T-cell (primary cell): Measurements from ENCODE around the gene ABCA6. TPM values are rescaled to one million over a fixed set of nuclear protein-coding genes. Genes with fewer than 3 reads are reported as not detected.
"Not testable (repeated sequence)": the region's sequence is repeated elsewhere in the genome, so short reads cannot be mapped to it uniquely, and the experiment has no call there.

Experiments used
- ATAC-seq, 4 experiments: fragments of 200-7000 bp in 3 of 4; fragments of 150-1000 bp in 1 of 4; cut with Tn5 transposase; replicated peaks in 1 of 4; 1 replicate in 3 of 4; 2 replicates in 1 of 4; pipeline ENCODE4 v1.10.0; 2021; ENCODE audit warnings: moderate library complexity in 3 of 4, mild to moderate bottlenecking in 2 of 4, moderate number of reproducible peaks in 1 of 4
- CTCF ChIA-PET, 2 donors: fragments of 300-600 bp; sonication (Branson Sonifier 250); formaldehyde crosslinking; loops; one replicate each; lab custom pipeline; 2022; ENCODE audit warnings: antibody characterized with exemption in 2 of 2; lab: Charles Lee
- POLR2A ChIA-PET, 2 donors: fragments of 300-600 bp; sonication (Branson Sonifier 250); formaldehyde crosslinking; loops; one replicate each; lab custom pipeline; 2022; ENCODE audit warnings: antibody characterized with exemption in 2 of 2; lab: Charles Lee
- DNase-seq, 35 experiments: peaks; one replicate each; pipeline versions ENCODE4 v3.0.0 to v3.0.0-alpha.2; 2013 to 2023
- H3K27ac ChIP-seq: one replicate; pipeline ENCODE4 v1.5.1; 2013; ENCODE audit warnings: low read length
- H3K27me3 ChIP-seq, 2 experiments: replicated peaks in 1 of 2; 1 replicate in 1 of 2; 2 replicates in 1 of 2; pipeline versions ENCODE4 v1.6.1 to v1.7.0; 2013; ENCODE audit warnings: low read length in 1 of 2, mixed read lengths in 1 of 2; ENCODE audit not compliant: control insufficient read depth in 2 of 2, insufficient read depth in 2 of 2; ENCODE audit errors: extremely low read depth in 1 of 2
- H3K36me3 ChIP-seq, 2 donors: 1 replicate in 1 of 2; 2 replicates in 1 of 2; pipeline versions ENCODE4 v1.6.1 to v1.7.0; 2013; ENCODE audit warnings: low read length in 1 of 2; ENCODE audit not compliant: control insufficient read depth in 2 of 2, insufficient read depth in 1 of 2; ENCODE audit errors: extremely low read depth in 1 of 2
- H3K4me1 ChIP-seq, 2 experiments: 1 replicate in 1 of 2; 2 replicates in 1 of 2; pipeline versions ENCODE4 v1.6.1 to v1.7.0; 2013; ENCODE audit warnings: low read length in 2 of 2, mixed read lengths in 1 of 2; ENCODE audit not compliant: insufficient read depth in 2 of 2, control insufficient read depth in 1 of 2; ENCODE audit errors: extremely low read depth in 1 of 2
- H3K4me3 ChIP-seq, 2 donors: 1 replicate in 1 of 2; 2 replicates in 1 of 2; pipeline versions ENCODE4 v1.5.1 to v1.7.0; 2013; ENCODE audit warnings: mild to moderate bottlenecking in 2 of 2, low read length in 1 of 2, moderate library complexity in 1 of 2; ENCODE audit not compliant: control insufficient read depth in 1 of 2; ENCODE audit errors: extremely low read depth in 1 of 2
- H3K9me3 ChIP-seq: 2 replicates; pipeline ENCODE4 v1.7.0; 2013
- H3K27ac Mint-ChIP-seq, 2 donors: one replicate each; pipeline ENCODE4 v1.8.0; 2020 to 2021; ENCODE audit warnings: mild to moderate bottlenecking in 2 of 2, mixed read lengths in 2 of 2
- H3K27me3 Mint-ChIP-seq, 2 donors: one replicate each; pipeline ENCODE4 v1.8.0; 2021 to 2022; ENCODE audit warnings: mixed read lengths in 2 of 2
- H3K36me3 Mint-ChIP-seq: one replicate; pipeline ENCODE4 v1.8.0; 2021; ENCODE audit warnings: mixed read lengths
- H3K4me1 Mint-ChIP-seq, 3 donors: one replicate each; pipeline ENCODE4 v1.8.0; 2020 to 2022; ENCODE audit warnings: mixed read lengths in 3 of 3, mild to moderate bottlenecking in 1 of 3
- H3K4me3 Mint-ChIP-seq, 3 donors: one replicate each; pipeline ENCODE4 v1.8.0; 2020 to 2022; ENCODE audit warnings: mild to moderate bottlenecking in 3 of 3, mixed read lengths in 3 of 3, moderate library complexity in 3 of 3
- H3K9me3 Mint-ChIP-seq, 3 donors: one replicate each; pipeline ENCODE4 v1.8.0; 2020 to 2022; ENCODE audit warnings: mixed read lengths in 3 of 3
- WGBS: methylation state at CpG from one replicate; pipeline ENCODE4 v1.1.5; 2013; ENCODE audit warnings: missing lambda C conversion rate; ENCODE audit not compliant: insufficient coverage; 5-methylcytosine and 5-hydroxymethylcytosine counted together
- total RNA-seq, 35 experiments: library from RNA in 6 of 35; stranded (reverse) in 6 of 35; fragments of 120-200 nt in 1 of 35; gene quantifications; one replicate each; pipeline versions ENCODE4 v1.2.1 to v1.2.4 and lab custom pipeline; 2013 to 2026

ABCA6 gene
- total RNA-seq, 5 donors from 2014 or later (not counting 1 experiment from before 2014, with no cell fraction given) = 0.25 to 1.2 (median 0.79) TPM

DNA sequence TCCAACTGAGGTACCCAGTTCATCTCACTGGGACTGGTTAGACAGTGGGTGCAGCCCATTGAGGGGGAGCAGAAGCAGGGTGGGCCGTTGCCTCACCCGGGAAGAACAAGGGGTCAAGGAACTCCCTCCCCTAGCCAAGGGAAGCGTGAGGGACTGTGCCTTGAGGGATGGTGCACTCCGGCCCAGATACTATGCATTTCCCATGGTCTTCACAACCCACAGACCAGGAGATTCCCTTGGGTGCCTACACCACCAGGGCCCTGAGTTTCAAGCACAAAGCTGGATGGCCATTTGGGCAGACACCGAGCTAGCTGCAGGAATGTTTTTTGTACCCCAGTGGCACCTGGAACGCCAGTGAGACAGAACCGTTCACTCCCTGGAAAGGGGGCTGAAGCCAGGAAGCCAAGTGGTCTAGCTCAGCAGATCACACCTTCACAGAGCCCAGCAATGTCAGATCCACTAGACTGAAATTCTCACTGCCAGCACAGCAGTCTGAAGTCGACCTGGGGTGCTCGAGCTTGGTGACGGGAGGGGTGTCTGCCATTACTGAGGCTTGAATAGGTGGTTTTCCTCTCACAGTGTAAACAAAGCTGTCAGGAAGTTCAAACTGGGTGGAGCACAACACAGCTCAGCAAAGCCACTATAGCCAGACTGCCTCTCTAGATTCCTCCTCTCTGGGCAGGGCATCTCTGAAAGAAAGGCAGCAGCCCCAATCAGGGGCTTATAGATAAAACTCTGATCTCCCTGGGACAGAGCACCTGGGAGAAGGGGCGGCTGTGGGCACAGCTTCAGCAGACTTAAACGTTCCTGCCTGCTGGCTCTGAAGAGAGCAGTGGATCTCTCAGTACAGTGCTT lies 71.1 kb downstream of the ABCA6 start:
- H3K36me3 ChIP-seq, H3K27me3 ChIP-seq, H3K27ac ChIP-seq, H3K27me3 Mint-ChIP-seq, H3K36me3 Mint-ChIP-seq, H3K9me3 ChIP-seq, POLR2A ChIA-PET: not testable (repeated sequence)
- Histone ChIP-seq H3K4me3 (peak overlapping the region in 1 of 2 donors; percentile 38), H3K4me1 (peaks cover 14 to 19% of the 10 kb centered on the region in 2 experiments)
- Mint-ChIP-seq H3K4me1 (peaks cover 24 to 37% (median 32%) of the 10 kb centered on the region in 3 donors), H3K9me3 (peaks cover 8 to 32% (median 18%) of the 10 kb centered on the region in 3 donors), H3K4me3 (peak overlapping the region in 1 of 3 donors; percentile 42), H3K27ac (peak overlapping the region; percentile 17 to 89)
- WGBS = 48% methylated on average over 7 of the region's 12 CpGs
- CTCF ChIA-PET = interaction anchor here in 1 of 2 donors (1.1 kb wide), 1 partner anchor 9 kb away, joined by 3 read pairs; no protein-coding TSS in a partner anchor
- peak in 4 of 35 experiments; percentile 0 to 15 (median 4) for DNase-seq
- ATAC-seq = peak in 3 of 4 experiments; percentile 53 to 60 (median 58)

DNA sequence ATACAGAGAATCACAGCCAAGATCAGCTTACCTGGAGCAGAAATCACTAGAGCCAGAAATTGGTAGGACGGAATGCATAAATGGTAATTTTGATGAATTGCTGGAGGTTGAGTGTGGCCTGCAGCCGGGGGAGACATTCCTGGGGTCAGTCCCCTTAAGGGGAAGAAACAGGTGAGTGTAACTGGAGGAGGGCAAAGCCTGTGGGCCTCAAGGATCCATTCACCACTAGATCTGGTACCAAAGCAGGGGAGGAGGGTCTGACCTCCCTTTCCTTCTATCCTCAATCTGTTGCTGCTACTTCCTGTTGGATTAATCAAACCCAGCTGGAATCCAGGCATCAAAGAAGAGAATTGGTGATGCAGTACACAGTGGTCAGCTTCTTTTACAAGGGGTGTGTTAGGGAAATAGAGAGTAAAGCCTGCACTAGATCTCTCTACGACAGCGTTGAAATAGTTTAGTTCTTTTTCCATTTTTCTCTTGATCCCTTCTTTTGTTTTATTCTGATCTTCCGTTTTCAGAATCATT lies 72.4 kb downstream of the ABCA6 start:
- no peak overlapping the region for H3K27ac Mint-ChIP-seq
- H3K9me3 Mint-ChIP-seq = peaks cover under 1 to 22% (median 11%) of the 10 kb centered on the region in 3 donors
- Histone ChIP-seq H3K9me3 (no peaks in the 10 kb centered on the region), H3K4me1 (peaks cover 14 to 29% of the 10 kb centered on the region in 2 experiments), H3K27ac (no peak overlapping the region), H3K27me3 (peaks cover 0 to 2% of the 10 kb centered on the region in 2 experiments), H3K36me3 (no peaks in the 10 kb centered on the region), H3K4me3 (no peak overlapping the region)
- ATAC-seq (no peak), DNase-seq (no peak)
- no peak overlapping the region for H3K4me3 Mint-ChIP-seq
- CTCF ChIA-PET = no interaction called here
- POLR2A ChIA-PET = no interaction called here
- peaks cover 29 to 46% (median 42%) of the 10 kb centered on the region in 3 donors for H3K4me1 Mint-ChIP-seq
- WGBS = no CpG with 5 or more reads among the region's 5 CpGs
- H3K27me3 Mint-ChIP-seq = peaks cover 7 to 14% of the 10 kb centered on the region in 2 donors
- no peaks in the 10 kb centered on the region for H3K36me3 Mint-ChIP-seq

DNA sequence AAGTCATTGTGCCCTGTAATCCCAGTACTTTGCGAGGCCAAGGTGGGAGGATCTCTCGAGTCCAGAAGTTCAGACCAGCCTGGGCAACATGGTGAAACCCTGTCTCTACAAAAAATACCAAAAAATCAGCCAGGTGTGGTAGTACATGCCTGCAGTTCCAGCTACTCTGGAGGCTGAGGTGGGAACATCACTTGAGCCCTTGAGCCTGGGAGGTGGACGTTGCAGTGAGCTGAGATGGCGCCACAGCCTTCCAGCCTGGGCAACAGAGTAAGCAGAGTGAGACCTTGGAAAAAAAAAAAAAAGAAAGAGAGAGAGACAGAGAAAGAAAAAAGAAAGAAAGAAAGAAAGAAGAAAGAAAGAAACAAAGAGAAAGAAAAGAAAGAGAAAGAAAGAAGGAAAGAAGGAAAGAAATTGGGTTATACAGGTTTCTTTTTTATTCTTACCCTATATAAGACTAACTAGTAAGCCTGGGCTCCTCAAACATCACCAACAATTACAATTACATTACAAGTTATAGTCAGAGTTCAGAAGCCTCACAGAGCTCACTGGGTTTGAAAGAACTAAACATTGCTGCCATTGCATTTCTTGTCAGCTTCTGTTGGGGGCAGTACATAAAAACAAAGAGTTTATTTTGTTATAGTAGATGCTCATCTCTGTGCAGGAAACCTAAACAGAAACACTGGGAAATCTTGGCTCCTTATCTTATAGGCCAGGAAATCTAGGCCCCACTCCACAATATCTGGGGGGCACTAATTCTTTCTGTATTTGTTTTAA lies 74.2 kb downstream of the ABCA6 start:
- CTCF ChIA-PET = no interaction called here
- DNase-seq (no peak), ATAC-seq (no peak)
- Mint-ChIP-seq H3K4me1 (peaks cover 29 to 46% (median 42%) of the 10 kb centered on the region in 3 donors), H3K27ac (no peak overlapping the region), H3K36me3 (no peaks in the 10 kb centered on the region), H3K9me3 (peaks cover 0 to 10% (median 0%) of the 10 kb centered on the region in 3 donors), H3K4me3 (no peak overlapping the region), H3K27me3 (peaks cover 7 to 14% of the 10 kb centered on the region in 2 donors)
- Histone ChIP-seq H3K27me3 (peaks cover 0 to 2% of the 10 kb centered on the region in 2 experiments), H3K9me3 (no peaks in the 10 kb centered on the region), H3K4me1 (peaks cover 14 to 29% of the 10 kb centered on the region in 2 experiments), H3K27ac (no peak overlapping the region), H3K4me3 (no peak overlapping the region), H3K36me3 (no peaks in the 10 kb centered on the region)
- 81% methylated on average over 4 of the region's 4 CpGs for WGBS
- POLR2A ChIA-PET = no interaction called here

DNA sequence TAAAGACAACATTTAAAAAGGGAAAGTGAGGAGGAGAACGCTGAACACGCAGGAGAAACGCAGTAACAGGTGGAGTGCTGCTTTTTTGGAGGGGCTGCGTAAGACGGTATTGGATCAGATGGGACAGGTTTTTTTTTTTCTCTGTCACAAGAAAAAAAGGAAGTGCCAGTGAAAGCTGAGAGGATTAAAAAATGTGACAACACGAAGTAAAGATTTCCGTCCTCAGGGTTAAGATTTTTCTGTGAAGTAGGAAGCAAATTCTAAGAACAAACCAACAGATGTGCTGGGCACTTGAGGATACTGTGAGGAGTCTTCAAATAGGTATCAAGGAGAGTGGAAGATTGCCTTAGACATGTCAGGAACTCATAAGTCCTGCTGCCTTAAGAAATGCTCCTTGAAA lies 75.2 kb downstream of the ABCA6 start:
- H3K27me3 ChIP-seq = peaks cover 0 to 2% of the 10 kb centered on the region in 2 experiments
- H3K36me3 ChIP-seq = no peaks in the 10 kb centered on the region
- Mint-ChIP-seq H3K4me1 (peaks cover 28 to 44% (median 41%) of the 10 kb centered on the region in 3 donors), H3K4me3 (peak overlapping the region in 2 of 3 donors; percentile 21 to 60), H3K27ac (peak overlapping the region in 1 of 2 donors; percentile 76), H3K9me3 (peaks cover 0 to 3% (median 0%) of the 10 kb centered on the region in 3 donors), H3K27me3 (peaks cover 7 to 14% of the 10 kb centered on the region in 2 donors), H3K36me3 (no peaks in the 10 kb centered on the region)
- H3K9me3 ChIP-seq = no peaks in the 10 kb centered on the region
- 22% methylated on average over 5 of the region's 7 CpGs for WGBS
- no peak overlapping the region for H3K4me3 ChIP-seq
- ChIA-PET POLR2A (no interaction called here), CTCF (no interaction called here)
- ATAC-seq = no peak
- H3K27ac ChIP-seq = no peak overlapping the region
- peaks cover 14 to 29% of the 10 kb centered on the region in 2 experiments for H3K4me1 ChIP-seq
- DNase-seq = no peak

DNA sequence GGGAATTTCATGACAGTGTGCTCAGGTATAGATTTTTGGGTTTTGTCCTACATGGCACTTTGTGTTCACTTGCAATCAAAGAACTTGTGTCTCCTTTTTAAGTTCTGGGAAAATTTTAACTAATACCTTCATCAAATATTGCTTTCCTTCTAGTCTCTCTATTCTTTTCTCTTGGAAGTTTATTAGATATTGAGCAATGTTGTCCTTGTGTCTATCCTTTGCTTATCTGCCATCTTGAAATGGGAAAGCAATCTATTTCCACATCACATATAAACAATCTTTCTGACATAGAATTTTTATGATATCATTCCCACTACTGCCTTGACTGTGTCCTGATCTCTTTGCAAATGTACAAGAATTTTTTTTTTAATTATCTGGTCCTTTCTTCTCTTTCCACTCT lies 76.6 kb downstream of the ABCA6 start:
- Mint-ChIP-seq H3K4me1 (peaks cover 16 to 34% (median 28%) of the 10 kb centered on the region in 3 donors), H3K27me3 (peaks cover 7 to 14% of the 10 kb centered on the region in 2 donors), H3K4me3 (no peak overlapping the region), H3K36me3 (no peaks in the 10 kb centered on the region), H3K9me3 (no peaks in the 10 kb centered on the region), H3K27ac (no peak overlapping the region)
- POLR2A ChIA-PET = no interaction called here
- H3K4me3 ChIP-seq = no peak overlapping the region
- peaks cover 2 to 23% of the 10 kb centered on the region in 2 experiments for H3K4me1 ChIP-seq
- H3K36me3 ChIP-seq = no peaks in the 10 kb centered on the region
- no peak for ATAC-seq
- DNase-seq = no peak
- CTCF ChIA-PET = interaction anchor here in 1 of 2 donors (0.7 kb wide), 1 partner anchor 161 kb away, joined by 3 read pairs; no protein-coding TSS in a partner anchor
- no peak overlapping the region for H3K27ac ChIP-seq
- H3K9me3 ChIP-seq = no peaks in the 10 kb centered on the region
- H3K27me3 ChIP-seq = peaks cover 0 to 2% of the 10 kb centered on the region in 2 experiments

DNA sequence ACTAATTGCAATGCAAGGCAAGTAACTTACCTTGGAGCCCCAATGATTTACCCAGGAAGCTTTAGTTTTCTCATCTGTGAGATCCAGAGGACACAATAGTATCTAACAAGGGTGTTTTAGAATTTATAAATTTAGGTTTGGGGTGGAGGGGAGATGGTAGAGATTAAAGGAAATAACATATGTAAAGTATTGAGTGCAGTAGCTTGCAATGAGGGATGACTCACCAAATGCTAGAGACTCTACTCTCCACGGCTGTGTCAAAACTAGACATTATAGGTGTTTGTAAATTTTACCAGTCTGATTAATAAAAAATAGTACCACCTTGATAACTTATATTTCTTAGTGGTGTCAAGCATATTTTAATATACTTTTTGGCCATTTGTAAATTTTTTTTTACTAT lies 77.2 kb downstream of the ABCA6 start:
- no peaks in the 10 kb centered on the region for H3K9me3 Mint-ChIP-seq
- ATAC-seq = no peak
- POLR2A ChIA-PET = no interaction called here
- H3K27me3 ChIP-seq = peaks cover 0 to 2% of the 10 kb centered on the region in 2 experiments
- peaks cover 2 to 23% of the 10 kb centered on the region in 2 experiments for H3K4me1 ChIP-seq
- H3K36me3 ChIP-seq = no peaks in the 10 kb centered on the region
- CTCF ChIA-PET = interaction anchor here in 1 of 2 donors (0.7 kb wide), 1 partner anchor 160 kb away, joined by 3 read pairs; no protein-coding TSS in a partner anchor
- no CpG with 5 or more reads among the region's 1 CpG for WGBS
- no peak overlapping the region for H3K4me3 ChIP-seq
- peaks cover 16 to 34% (median 28%) of the 10 kb centered on the region in 3 donors for H3K4me1 Mint-ChIP-seq
- H3K36me3 Mint-ChIP-seq = no peaks in the 10 kb centered on the region
- no peak overlapping the region for H3K4me3 Mint-ChIP-seq
- H3K9me3 ChIP-seq = no peaks in the 10 kb centered on the region
- H3K27ac Mint-ChIP-seq = no peak overlapping the region
- peaks cover 7 to 14% of the 10 kb centered on the region in 2 donors for H3K27me3 Mint-ChIP-seq
- DNase-seq = no peak
- H3K27ac ChIP-seq = no peak overlapping the region
